HCT116 (cell line): Measurements from ENCODE around the gene TRIM14. TPM values are rescaled to one million over a fixed set of nuclear protein-coding genes. Genes with fewer than 3 reads are reported as not detected.

Source experiments
- ATAC-seq: fragments of 200-7000 bp; cut with Tn5 transposase; 2 replicates; pipeline ENCODE4 v1.9.1; 2020; ENCODE audit warnings: mild to moderate bottlenecking, moderate library complexity
- BruUV-seq: library from RNA; stranded (reverse); fragments of 400-500 nt; replicated peaks from 2 replicates; lab custom pipeline; 2021; lab: Mats Ljungman, UMichigan
- CTCF ChIA-PET: fragments of 300-600 bp; sonication (Branson Sonifier 250); formaldehyde crosslinking; loops from one replicate; lab custom pipeline; 2021; ENCODE audit warnings: antibody characterized with exemption; lab: Charles Lee
- POLR2A ChIA-PET: fragments of 300-600, 350-600 bp; sonication (Branson Sonifier 250); formaldehyde crosslinking; loops from one replicate; lab custom pipeline; 2021; ENCODE audit warnings: antibody characterized with exemption; lab: Charles Lee
- RAD21 ChIA-PET, 2 experiments: fragments of 300-600 bp; sonication (Branson Sonifier 250); formaldehyde crosslinking; loops; one replicate each; lab custom pipeline; 2023; ENCODE audit warnings: low total read pairs in 2 of 2; ENCODE audit not compliant: uncharacterized antibody in 2 of 2, unreplicated experiment in 2 of 2, low non-redundant PET in 1 of 2; lab: Charles Lee
- DNase-seq: peaks from one replicate; pipeline ENCODE4 v3.0.0-alpha.2; 2010; ENCODE audit warnings: low read depth, low spot score
- H2AFZ ChIP-seq: fragments of 200-600 bp; shearing (Covaris generic), sonication (generic); 2 replicates; pipeline ENCODE4 v1.6.1; 2017; ENCODE audit warnings: low read depth, mixed run types, mixed read lengths, antibody characterized with exemption, low read length; ENCODE audit not compliant: poor library complexity, severe bottlenecking
- H3K27ac ChIP-seq: 2 replicates; pipeline ENCODE4 v1.5.1; 2012; ENCODE audit warnings: low read depth, low read length
- H3K27me3 ChIP-seq: fragments of 200-600 bp; sonication (generic); 2 replicates; pipeline ENCODE4 v1.6.1; 2016; ENCODE audit warnings: mixed run types, low read length, mixed read lengths; ENCODE audit not compliant: insufficient read depth
- H3K36me3 ChIP-seq, 2 experiments: fragments of 200-500 bp in 1 of 2; fragments of 200-600 bp in 1 of 2; sonication (Bioruptor generic) in 1 of 2; sonication (generic) in 1 of 2; 2 replicates each; pipeline versions ENCODE4 v1.5.1 to v1.6.1; 2014 to 2016; ENCODE audit warnings: low read length in 2 of 2, inconsistent platforms in 1 of 2, mixed read lengths in 1 of 2, mixed run types in 1 of 2; ENCODE audit not compliant: insufficient read depth in 2 of 2, control insufficient read depth in 1 of 2
- H3K4me1 ChIP-seq, 2 experiments: fragments of 200-600 bp in 1 of 2; sonication (generic) in 1 of 2; 2 replicates each; pipeline versions ENCODE4 v1.5.1 to v1.6.1; 2012 to 2017; ENCODE audit warnings: low read length in 2 of 2, inconsistent platforms in 1 of 2, mild to moderate bottlenecking in 1 of 2, mixed read lengths in 1 of 2, mixed run types in 1 of 2, moderate library complexity in 1 of 2; ENCODE audit not compliant: insufficient read depth in 2 of 2, control insufficient read depth in 1 of 2
- H3K4me2 ChIP-seq: fragments of 200-600 bp; sonication (generic); 2 replicates; pipeline ENCODE4 v1.6.1; 2017; ENCODE audit warnings: mixed run types, low read length, mixed read lengths
- H3K4me3 ChIP-seq, 2 experiments: fragments of 200-600 bp in 1 of 2; sonication (generic) in 1 of 2; replicated peaks in 1 of 2; 2 replicates each; pipeline ENCODE4 v1.5.1; 2011 to 2016; ENCODE audit warnings: low read length in 2 of 2, control low read depth in 1 of 2, low read depth in 1 of 2, mild to moderate bottlenecking in 1 of 2, mixed read lengths in 1 of 2, mixed run types in 1 of 2
- H3K79me2 ChIP-seq: fragments of 200-600 bp; sonication (generic); 2 replicates; pipeline ENCODE4 v1.6.1; 2017; ENCODE audit warnings: mild to moderate bottlenecking, mixed run types, low read length, moderate library complexity, mixed read lengths; ENCODE audit not compliant: insufficient read depth
- H3K9ac ChIP-seq: fragments of 200-600 bp; sonication (generic); 2 replicates; pipeline ENCODE4 v1.6.1; 2016; ENCODE audit warnings: low read length, mixed read lengths
- H3K9me2 ChIP-seq: fragments of 200-600 bp; sonication (generic), shearing (Covaris generic); 2 replicates; pipeline ENCODE4 v1.6.1; 2017; ENCODE audit warnings: mixed run types, mild to moderate bottlenecking, moderate library complexity; ENCODE audit not compliant: insufficient read depth
- H3K9me3 ChIP-seq, 2 experiments: fragments of 200-500 bp in 1 of 2; fragments of 200-600 bp in 1 of 2; sonication (Bioruptor generic) in 1 of 2; sonication (generic) in 1 of 2; 2 replicates each; pipeline ENCODE4 v1.6.1; 2014 to 2017; ENCODE audit warnings: low read length in 2 of 2, mixed read lengths in 2 of 2, inconsistent platforms in 1 of 2, low read depth in 1 of 2, mild to moderate bottlenecking in 1 of 2, mixed run types in 1 of 2, moderate library complexity in 1 of 2; ENCODE audit not compliant: control insufficient read depth in 1 of 2, insufficient read depth in 1 of 2
- H4K20me1 ChIP-seq: fragments of 200-600 bp; sonication (generic), shearing (Covaris generic); 2 replicates; pipeline ENCODE4 v1.6.1; 2017; ENCODE audit warnings: mixed run types, mild to moderate bottlenecking, moderate library complexity; ENCODE audit not compliant: insufficient read depth
- EGR1 ChIP-seq: IDR thresholded peaks from 2 replicates; pipeline ENCODE4 v1.6.1; 2012; ENCODE audit warnings: low read depth
- EZH2 ChIP-seq: fragments of 200-600 bp; sonication (generic); IDR thresholded peaks from 2 replicates; pipeline ENCODE4 v1.6.1; 2017; ENCODE audit warnings: antibody characterized with exemption, mixed run types
- EZH2phosphoT487 ChIP-seq: fragments of 200-600 bp; IDR thresholded peaks from 2 replicates; pipeline ENCODE4 v1.6.1; 2018; ENCODE audit warnings: antibody characterized with exemption, borderline replicate concordance
- FOSL1 ChIP-seq: IDR thresholded peaks from 2 replicates; pipeline ENCODE4 v1.6.1; 2012; ENCODE audit warnings: low read depth
- POLR2A ChIP-seq: IDR thresholded peaks from 2 replicates; pipeline ENCODE4 v1.7.0; 2011; ENCODE audit warnings: borderline replicate concordance; ENCODE audit not compliant: insufficient read depth, insufficient read length; ENCODE audit errors: extremely low read depth
- RAD21 ChIP-seq: IDR thresholded peaks from 2 replicates; pipeline ENCODE4 v1.6.1; 2012; ENCODE audit warnings: low read depth, mild to moderate bottlenecking
- SIN3A ChIP-seq: IDR thresholded peaks from 2 replicates; pipeline ENCODE4 v1.6.1; 2012; ENCODE audit warnings: low read depth
- SP1 ChIP-seq: IDR thresholded peaks from 2 replicates; pipeline ENCODE4 v1.6.1; 2012; ENCODE audit warnings: low read depth
- SRF ChIP-seq: IDR thresholded peaks from 2 replicates; pipeline ENCODE4 v1.6.1; 2012; ENCODE audit warnings: low read depth
- intact Hi-C: fragments of 100-400 bp; cut with micrococcal nuclease; formaldehyde crosslinking; loops from 2 replicates; pipeline ENCODE4 v1.10.0; 2022
- total RNA-seq: library from RNA; stranded (reverse); gene quantifications from one replicate; pipeline ENCODE4 v1.2.1, GENCODE V29; 2021; ENCODE audit not compliant: unreplicated experiment
- TF ChIP-seq, protein P1 (sequence below): IDR thresholded peaks from 2 replicates; pipeline ENCODE4 v1.6.1; 2012; ENCODE audit warnings: low read depth

Gene TRIM14
- total RNA-seq, 1 experiment from 2014 or later, result 24.4 TPM

- H3K36me3 ChIP-seq, result no peaks in the 10 kb centered on the region
- ChIA-PET CTCF (no interaction called here), POLR2A (no interaction called here), RAD21 (no interaction called here)
- H3K79me2 ChIP-seq, result no peaks in the 10 kb centered on the region
- H3K9me2 ChIP-seq, result no peaks in the 10 kb centered on the region
- BruUV-seq, result no TSS peak
- ATAC-seq (peak; percentile 42; the same call in 1 of the 2 replicates), DNase-seq (no peak)
- H4K20me1 ChIP-seq, result no peaks in the 10 kb centered on the region
- H2AFZ ChIP-seq, result no peak overlapping the region
- H3K27me3 ChIP-seq, result no peaks in the 10 kb centered on the region
- no peak overlapping the region for H3K27ac ChIP-seq
- intact Hi-C loops, result loop anchor here (10.0 kb wide), 1 partner anchor 58 kb away; no protein-coding TSS in a partner anchor
- no peak overlapping the region for H3K4me3 ChIP-seq
- no peaks in the 10 kb centered on the region for H3K9me3 ChIP-seq
- H3K4me2 ChIP-seq, result no peak overlapping the region
- no peak overlapping the region for H3K9ac ChIP-seq
- peaks cover 6 to 14% of the 10 kb centered on the region in 2 experiments; a peak in 3 of 4 replicates for H3K4me1 ChIP-seq
- TF ChIP-seq SRF, result no peak
- TF ChIP-seq EZH2, result no peak
- TF ChIP-seq, all 23 proteins: peak for 0
Observed at GRCh38 chr9:98142182-98142907, 23.3 kb upstream of the TRIM14 start.

- intact Hi-C loops, result loop anchor here (10.0 kb wide), 1 partner anchor 56 kb away; no protein-coding TSS in a partner anchor
Observed at GRCh38 chr9:98140503-98140902, 21.5 kb upstream of the TRIM14 start.

More at GRCh38 chr9:98140503-98140902, 21.5 kb upstream of the TRIM14 start:
- Histone ChIP-seq H3K4me3 (no peak overlapping the region), H3K27me3 (no peaks in the 10 kb centered on the region), H3K79me2 (no peaks in the 10 kb centered on the region), H3K4me1 (peaks cover 0 to 3% of the 10 kb centered on the region in 2 experiments; a peak in 1 of 4 replicates), H4K20me1 (no peaks in the 10 kb centered on the region), H3K27ac (no peak overlapping the region), H3K36me3 (no peaks in the 10 kb centered on the region), H3K9me3 (no peaks in the 10 kb centered on the region), H3K9ac (no peak overlapping the region), H2AFZ (no peak overlapping the region), H3K9me2 (no peaks in the 10 kb centered on the region), H3K4me2 (no peak overlapping the region)
- POLR2A ChIA-PET, result no interaction called here
- RAD21 ChIA-PET, result no interaction called here
- no peak for ATAC-seq
- no peak for DNase-seq
- no peak for TF ChIP-seq RAD21
- TF ChIP-seq POLR2A, result no peak
- TF ChIP-seq, protein P1, sequence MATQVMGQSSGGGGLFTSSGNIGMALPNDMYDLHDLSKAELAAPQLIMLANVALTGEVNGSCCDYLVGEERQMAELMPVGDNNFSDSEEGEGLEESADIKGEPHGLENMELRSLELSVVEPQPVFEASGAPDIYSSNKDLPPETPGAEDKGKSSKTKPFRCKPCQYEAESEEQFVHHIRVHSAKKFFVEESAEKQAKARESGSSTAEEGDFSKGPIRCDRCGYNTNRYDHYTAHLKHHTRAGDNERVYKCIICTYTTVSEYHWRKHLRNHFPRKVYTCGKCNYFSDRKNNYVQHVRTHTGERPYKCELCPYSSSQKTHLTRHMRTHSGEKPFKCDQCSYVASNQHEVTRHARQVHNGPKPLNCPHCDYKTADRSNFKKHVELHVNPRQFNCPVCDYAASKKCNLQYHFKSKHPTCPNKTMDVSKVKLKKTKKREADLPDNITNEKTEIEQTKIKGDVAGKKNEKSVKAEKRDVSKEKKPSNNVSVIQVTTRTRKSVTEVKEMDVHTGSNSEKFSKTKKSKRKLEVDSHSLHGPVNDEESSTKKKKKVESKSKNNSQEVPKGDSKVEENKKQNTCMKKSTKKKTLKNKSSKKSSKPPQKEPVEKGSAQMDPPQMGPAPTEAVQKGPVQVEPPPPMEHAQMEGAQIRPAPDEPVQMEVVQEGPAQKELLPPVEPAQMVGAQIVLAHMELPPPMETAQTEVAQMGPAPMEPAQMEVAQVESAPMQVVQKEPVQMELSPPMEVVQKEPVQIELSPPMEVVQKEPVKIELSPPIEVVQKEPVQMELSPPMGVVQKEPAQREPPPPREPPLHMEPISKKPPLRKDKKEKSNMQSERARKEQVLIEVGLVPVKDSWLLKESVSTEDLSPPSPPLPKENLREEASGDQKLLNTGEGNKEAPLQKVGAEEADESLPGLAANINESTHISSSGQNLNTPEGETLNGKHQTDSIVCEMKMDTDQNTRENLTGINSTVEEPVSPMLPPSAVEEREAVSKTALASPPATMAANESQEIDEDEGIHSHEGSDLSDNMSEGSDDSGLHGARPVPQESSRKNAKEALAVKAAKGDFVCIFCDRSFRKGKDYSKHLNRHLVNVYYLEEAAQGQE, result no peak
- no peak for TF ChIP-seq FOSL1
- TF ChIP-seq EZH2phosphoT487, result no peak
- no peak for TF ChIP-seq EGR1
- TF ChIP-seq SIN3A, result no peak
- no peak for TF ChIP-seq SP1
- CTCF ChIA-PET, result no interaction called here
- no TSS peak for BruUV-seq
